ENCODE measurements around the gene NDE1.

DNA sequence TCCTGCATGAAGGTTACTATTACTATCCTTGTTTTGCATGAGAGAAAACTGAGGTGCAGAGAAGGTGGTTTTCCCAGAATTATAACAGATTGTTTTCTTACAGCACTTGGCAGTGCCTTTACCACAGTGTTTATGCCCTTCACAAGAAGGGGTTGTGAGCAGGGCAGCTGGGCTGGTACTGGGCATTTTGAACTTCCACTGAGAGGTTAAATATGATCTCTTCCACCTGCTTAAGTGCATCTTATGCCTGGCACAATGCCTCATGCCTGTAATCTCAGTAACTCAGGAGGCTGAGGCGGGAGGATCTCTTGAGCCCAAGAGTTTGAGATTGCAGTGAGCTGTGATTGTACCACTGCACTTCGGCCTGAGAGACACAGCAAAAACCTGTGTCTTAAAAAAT lies 36.2 kb downstream of the NDE1 start:
- TF ChIP-seq CTCF (IDR thresholded peaks at IDR 0.05; ENCODE audit: low read length) (no peak), EZH2phosphoT487 (IDR thresholded peaks at IDR 0.05; ENCODE audit: low read length) (no peak)
